Stimulated activated CD8-positive, alpha-beta memory T cell treated with anti-CD3 and anti-CD28 coated beads, Interleukin-12 subunit alpha, Interleukin-12 subunit beta, amount 100 ng/mL, for 1 hour (primary cell): Measurements from ENCODE around the gene LRP1B.

Experiments used
- DNase-seq: peaks from one replicate; pipeline ENCODE4 v3.0.0-alpha.2; 2020; ENCODE audit warnings: low read depth

LRP1B gene

DNA sequence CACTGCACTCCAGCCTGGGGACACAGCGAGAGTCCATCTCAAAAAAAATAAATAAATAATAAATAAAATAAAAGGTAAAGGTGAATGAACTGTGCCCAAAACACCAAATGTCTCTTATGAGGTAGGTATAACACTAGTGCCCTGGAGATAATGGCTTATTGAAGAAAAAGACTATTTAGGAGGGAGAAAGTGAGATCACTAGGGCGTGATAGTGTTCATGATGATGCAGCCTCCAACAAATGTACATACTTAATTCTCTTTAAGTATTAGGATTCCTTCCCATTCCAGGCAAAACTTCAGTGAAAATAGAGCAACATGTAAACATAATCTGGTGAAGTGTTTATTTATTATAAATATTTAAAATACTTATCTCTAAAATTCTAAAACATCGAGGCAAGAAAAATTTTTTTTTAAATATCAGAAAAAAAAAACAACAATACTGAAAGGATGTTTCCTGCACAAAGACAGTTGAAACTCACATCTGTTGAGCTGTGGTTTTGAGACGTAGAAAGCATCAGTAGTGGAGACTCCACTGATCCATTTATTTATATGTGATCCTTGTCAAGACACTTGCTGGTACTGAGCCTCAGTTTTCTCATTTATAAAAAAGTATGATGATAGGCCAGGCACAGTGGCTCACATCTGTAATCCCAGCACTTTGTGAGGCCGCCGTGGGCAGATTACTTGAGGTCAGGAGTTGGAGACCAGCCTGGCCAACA, 183.3 kb downstream of the LRP1B start:
- DNase-seq, result no peak

DNA sequence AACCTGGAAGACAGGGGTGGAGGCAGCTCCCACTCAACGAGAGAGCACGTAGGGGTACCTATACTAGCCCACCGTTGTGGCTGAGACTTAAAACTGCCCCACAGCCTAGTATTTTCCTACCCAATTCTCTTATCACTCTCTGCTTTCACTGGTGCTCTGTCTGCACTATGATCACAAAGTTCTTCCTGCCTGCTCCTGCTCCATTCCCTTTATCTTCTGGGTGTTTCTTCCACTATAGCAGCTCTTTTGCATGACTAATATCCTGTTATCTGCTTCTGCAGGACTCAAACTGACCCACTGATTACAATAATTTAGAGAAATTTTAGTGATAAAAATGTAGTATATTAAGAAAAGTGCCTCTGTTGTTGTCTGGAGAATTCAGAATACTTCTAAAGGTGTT, 184.8 kb downstream of the LRP1B start:
- DNase-seq, result no peak

DNA sequence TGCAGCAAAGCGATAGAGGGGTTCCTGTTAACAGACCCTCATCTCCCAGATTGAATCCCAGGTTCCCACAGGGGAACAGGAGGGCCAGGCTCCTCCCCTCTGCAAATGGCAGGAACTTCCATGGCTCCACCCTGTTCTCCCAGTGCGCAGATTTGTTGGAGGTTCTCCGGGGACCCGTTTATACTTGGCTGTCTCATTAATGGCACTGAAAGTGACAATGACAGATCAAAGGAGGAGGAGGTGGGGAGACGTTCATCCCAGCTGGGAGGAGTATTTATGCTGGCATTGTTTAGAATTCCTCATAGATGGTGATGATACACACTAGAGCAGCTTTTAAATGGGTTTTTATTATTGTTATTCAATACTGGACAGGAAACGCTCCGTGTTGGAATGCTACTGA, 186.9 kb downstream of the LRP1B start:
- DNase-seq, result no peak

DNA sequence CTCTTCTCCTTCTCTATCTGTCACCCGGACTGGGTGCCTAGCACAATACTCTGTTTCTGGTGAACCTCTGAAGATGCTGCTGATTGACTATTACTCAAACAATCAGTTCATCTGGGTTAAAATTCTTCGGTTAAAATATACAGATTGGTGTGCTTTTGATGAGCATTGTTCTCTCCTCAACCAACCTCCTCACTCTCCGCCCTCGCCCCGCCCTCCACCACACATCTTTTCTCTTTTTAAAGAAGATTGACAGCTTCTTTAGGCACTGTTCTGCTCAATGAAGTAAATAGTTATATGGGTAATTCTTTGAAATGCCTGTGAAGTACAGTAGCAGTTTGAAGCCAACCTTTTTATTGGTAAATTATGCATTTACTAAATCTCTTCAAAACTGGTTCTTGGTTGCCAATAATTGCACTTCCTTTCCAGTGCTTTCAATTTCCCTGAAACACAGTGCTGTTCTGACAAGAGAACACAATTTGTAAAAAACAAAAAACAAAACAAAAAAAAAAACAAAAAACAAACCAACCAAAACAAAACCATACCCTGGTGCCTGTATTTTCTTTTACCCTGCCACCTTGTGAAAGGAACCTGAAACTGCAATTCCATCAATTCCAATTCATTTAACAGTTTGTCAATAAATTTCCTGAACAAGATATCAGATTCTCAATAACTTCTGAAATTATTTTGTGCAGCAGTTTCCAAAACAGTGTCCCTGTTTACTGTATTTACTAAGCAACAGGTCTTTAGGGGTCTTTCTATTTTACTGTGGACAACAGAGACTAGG, 188.6 kb downstream of the LRP1B start:
- DNase-seq, result no peak

DNA sequence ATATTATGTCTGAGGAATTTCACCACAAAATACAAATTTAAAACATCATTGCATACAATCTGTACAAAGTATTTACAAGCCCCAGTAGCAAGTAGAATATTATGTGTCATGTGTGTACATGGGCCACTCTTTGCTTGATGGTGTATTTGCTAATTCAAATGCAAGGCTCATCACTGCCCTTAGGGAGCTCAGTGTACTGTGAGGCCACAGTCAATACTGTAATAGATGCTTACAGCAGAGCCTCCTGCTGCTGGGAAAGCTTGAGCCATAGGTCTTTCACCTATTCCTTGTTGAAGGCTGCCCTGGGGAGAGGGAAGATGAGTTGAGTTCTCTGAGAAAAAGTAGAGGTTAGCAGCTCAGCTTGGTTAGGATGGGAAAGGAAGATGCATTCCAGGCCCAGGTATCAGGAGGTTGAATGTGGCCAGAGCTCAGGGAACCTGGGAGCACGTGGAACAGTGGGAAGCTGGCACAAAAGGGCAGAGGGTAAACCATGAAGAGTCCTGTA, 189.6 kb downstream of the LRP1B start:
- DNase-seq, result no peak

DNA sequence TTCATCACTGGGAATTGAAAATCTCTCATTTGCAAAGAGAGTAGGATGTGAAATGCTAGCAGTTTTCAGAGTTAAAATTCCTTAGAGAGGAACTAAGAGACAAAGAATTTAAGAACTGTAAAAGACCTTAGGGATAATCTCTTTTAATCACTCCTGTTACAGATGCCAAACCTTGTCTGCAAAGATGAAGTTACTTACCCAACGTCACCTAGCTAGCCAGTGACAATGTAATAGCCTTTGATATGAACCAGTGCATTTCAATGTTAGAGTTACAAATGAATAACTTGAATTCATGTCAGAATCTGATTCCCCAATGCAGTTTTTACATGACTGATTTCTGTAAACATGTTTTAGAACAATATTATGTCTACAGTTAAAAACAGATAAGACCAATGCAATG, 190.1 kb downstream of the LRP1B start:
- no peak for DNase-seq

DNA sequence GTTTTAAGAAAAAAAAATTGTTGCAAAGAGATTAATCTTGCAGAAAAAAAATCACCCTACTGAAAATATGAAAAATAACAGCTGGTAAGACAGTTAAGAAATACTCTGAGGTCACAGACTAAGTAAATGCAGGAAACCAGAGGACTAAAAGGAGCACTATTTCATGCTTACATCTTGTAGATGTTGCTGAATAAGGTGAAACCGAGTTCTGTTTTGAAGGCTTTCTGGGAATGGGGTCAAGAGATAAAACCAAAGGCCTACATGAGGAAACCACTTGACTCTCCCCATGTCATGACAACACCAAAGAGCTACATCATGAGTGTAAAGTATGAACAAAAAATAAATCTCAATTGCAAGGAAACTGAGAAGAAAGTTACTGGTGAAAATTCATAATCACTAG, 197.6 kb downstream of the LRP1B start:
- no peak for DNase-seq

DNA sequence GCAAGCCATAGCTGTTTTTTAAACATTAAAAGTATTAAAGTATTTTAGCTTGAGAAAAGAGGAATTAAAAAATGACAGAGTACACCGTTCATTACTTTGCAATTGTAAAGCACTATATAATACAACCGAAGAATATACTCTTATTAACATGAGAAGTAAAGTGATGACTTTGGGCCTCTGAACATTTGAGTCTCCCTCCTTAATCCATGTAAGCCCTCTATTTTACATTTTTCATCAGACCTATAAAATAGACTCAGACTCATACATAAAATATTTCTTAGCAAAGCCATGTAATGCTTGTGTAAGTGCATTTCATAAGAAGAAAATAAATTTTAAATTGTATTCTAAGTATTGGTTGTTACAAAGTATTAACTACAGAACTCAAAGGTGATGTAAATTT, 198.6 kb downstream of the LRP1B start:
- no peak for DNase-seq

DNA sequence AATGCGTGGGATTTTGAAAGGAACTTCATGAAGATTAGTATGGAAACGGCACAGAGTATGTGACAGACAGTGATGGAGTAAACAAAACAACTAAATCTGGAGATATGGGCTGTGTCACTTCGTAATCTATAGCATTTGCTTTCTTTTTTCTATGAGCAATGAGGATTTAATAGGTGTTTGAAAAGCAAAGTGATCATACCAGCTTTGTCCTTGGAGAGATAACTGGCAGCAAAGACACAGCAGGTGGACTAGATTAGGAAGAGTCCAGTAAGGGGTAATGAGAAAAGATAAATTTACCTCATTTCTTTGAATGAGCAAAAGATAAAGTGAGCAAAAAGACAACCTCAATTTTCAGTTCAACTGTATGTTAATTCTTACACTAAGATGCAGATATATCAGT, 199.0 kb downstream of the LRP1B start:
- DNase-seq, result no peak

DNA sequence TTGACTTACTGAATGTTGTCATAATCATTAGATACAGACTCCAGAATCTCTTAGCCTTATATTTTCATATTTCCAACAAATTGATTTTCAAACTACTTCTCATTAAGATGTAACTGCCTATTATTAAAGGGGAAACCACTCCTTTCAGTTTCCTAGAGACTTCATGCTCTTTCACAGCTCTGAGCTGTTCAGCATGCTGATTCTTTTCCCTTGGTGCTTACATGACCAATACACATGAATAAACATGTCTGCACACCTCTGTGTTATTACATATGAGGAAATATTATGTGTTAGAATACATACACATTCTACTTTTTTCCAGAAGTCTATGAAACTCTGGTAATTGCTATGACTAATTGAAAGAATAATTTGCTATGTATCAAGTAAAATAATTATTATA, 200.0 kb downstream of the LRP1B start:
- no peak for DNase-seq

DNA sequence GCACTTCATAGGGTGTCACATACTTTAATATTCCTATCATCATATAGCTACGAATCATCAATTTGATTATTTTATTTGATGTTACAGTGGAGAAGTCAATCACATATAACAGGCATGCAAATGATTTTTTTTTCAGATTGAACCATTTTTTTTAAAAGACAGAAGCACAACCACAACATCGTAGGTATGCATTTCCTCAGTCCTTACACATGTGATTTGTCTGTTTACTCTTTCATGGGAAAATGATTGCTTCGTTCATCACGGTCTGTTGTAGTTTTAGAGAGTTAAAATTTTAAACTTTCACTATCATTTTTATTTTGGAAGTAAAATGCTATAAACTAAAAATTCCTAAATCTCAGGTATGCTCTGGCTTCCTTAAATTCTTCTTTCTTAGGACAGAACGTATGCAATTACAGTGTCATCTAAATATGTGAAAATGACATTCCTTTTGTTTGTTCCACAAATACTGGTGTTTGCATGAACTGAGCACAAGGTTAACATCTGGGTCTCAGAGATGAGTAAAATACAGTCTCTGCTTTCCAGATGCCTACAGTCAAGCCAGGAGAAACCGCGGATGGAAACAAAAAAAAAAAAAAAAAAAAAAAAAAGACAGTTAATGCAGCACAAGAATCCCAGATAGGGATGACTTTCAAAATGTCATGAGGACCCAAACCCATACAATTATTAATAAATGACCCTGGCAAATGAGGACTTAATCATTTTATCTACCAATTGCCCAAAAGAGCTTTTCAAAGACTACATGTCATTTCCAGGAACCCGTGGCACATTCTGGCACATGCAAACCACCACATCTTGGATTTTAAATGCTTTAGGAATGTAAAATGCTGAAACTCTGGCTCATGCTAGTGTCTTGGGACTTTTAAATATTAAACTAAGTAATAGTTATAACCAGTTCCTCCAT, 201.2 kb downstream of the LRP1B start:
- no peak for DNase-seq

DNA sequence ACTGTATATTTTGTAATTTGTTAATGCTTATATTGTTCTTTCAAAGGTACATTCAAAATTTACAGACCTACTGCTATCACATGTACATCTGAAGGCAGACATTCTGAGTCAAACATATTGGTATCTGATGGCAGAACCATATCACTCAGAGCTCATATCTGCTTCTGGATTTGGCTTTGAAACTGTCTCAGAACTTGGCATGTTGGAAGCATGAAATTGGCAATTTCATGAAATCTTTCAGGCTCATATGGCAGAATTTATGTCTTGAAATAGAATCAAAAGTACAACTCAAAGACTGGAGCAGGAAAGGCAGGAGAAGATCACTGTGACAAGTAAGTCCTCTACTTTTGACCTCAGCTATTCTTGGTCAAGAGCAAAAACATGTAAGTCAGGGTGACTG, 202.3 kb downstream of the LRP1B start:
- no peak for DNase-seq

DNA sequence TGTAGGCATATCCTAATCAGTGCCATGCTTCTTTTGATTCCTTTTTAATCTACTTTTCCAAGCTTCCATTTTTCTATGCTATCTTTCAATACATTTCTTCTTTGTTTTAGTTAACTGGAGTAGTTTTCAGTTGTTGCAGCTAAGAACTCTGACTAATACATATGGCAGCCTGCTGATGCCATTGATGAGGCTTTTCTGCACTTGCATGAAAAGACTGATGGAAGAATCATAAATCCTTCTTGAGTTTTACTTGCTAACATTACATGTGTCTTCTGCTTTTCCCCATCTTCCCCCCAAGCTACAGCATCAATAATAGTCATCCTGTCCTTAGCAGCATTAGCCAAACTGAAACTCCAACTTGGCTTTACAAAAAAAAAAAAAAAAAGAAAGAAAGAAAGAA, 203.3 kb downstream of the LRP1B start:
- DNase-seq, result no peak

DNA sequence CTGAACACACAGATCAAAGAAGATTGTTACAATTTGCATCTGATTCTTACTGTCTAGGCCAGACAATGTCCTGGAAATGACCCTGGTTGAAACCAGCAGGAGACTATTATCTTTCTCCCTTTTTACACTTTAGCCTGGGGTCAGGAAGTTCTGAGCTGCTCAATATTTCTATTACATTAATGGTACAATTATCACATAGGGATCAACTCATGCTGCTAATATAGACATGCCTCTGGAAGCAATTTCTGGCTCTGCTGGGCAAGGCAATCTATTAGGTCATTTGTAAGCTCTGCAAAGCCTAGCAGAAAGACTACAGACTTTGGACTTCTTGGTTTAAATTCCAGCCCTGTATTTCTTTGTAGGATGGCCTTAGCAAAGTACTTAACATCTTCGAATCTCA, 205.3 kb downstream of the LRP1B start:
- DNase-seq, result no peak

DNA sequence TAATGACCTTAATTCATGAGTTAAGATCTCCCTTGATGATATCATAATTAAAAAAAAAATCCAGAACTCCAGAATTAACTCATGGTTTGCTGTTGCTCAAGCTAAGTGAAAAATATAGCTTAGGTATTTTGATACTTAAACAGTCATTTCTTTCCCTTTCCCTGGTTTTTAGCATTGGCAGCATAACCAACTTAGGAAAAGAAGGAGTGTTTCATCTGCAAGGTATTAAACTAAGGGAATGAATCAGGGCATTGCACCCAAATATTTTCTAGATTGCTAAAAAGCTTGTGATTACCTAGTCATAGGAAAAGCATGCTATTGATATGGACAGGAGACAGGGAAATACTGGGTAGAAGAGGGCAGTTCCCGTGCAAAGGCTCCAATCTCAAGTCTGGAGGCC, 207.2 kb downstream of the LRP1B start:
- DNase-seq, result no peak

DNA sequence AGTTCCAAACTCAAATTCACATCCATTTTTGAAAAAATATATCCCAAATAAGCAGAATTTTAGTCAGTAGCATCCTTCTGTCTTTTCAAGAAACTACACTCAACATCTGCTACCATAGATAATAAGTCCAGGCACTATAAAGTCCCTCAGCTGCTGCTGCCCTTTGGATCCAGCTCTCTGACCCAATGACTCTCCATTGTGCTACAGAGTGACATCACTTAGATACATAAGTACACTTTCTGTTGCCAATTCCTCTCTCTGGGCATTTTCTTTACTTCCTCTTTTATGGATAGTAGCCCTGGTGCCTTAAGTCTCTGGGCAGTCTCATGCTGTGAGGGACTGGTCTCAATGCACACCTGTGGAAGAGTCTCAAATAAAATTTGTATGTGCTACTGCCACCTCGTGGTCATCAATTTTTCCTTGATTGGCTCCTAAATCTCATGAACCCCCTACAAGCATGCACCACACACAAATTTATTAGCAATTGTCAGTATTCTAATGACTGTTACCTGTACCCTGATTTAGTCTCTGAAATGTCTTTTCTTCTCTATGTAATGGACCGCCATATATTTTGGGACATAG, 219.2 kb downstream of the LRP1B start:
- DNase-seq, result no peak

DNA sequence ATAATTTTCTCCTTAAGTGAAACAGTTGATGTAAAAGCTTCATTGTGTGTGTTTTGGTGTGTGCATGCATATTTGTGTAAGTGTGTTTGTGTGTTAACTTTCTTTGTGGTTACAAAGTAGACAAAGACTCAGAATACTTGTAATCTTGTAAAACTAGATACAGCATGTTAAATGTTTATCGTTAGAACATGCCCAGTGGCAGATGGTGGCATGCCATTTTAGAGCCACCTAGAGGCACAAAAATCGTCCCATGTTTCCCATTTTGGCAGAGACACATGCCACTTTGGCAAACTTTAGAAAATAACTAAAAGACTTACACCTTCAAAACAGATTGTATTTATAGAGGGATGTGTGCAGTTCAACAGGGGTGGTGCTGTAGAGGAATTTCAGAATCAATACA, 224.1 kb downstream of the LRP1B start:
- no peak for DNase-seq

DNA sequence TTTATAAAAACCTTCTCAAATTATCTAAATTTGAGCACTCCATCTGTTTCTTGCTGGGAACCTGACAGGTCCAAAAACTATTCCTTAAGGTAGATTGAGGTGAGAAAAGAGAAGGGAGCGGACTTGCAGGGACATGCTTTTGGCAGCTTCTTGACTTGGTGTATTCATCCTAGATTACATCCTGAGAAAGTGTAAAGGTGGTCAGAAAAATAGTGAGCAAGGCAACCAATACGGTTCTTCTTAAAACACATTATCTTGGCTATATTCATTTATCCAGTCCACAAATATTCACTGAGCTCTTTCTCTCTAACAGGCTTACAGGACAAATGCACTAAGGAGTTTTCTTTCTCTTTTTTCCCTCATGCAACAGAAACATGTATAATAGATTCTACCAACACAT, 230.0 kb downstream of the LRP1B start:
- no peak for DNase-seq

DNA sequence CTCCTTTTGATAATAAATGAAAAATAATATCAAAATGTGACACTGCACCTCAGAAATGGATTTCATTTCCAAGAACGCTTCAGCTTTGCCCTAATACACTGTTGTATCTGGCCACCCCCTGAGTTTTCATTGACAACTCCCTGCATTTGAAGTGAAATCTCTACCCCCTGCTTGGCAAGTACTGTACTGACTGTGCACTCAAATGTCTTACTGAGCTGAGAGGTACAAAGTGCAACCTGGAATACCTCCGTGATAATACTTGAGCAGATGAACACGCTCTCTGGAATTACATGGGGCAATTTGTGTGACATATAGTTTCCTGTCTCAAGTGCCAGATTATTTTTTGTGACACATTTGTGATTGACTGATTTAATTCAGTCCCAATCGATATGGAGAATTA, 231.1 kb downstream of the LRP1B start:
- no peak for DNase-seq

DNA sequence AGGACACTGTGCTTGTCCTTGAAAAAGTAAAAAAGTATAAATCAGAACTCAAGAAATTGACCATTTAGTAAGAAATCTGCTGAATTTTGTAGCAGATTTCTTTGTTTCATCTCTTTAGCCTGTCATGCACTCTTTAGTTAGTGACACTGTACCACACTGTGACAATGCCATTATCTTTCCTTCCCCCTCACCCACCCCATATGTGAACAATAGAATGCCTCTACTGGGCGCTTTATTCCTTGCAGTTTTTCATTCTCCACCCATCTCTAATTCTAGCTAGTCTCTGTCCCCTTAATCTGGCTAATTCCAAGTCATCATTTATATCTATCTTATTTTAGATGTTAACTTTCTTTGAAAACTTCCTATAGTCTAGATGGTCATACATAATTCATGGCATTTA, 241.0 kb downstream of the LRP1B start:
- no peak for DNase-seq

DNA sequence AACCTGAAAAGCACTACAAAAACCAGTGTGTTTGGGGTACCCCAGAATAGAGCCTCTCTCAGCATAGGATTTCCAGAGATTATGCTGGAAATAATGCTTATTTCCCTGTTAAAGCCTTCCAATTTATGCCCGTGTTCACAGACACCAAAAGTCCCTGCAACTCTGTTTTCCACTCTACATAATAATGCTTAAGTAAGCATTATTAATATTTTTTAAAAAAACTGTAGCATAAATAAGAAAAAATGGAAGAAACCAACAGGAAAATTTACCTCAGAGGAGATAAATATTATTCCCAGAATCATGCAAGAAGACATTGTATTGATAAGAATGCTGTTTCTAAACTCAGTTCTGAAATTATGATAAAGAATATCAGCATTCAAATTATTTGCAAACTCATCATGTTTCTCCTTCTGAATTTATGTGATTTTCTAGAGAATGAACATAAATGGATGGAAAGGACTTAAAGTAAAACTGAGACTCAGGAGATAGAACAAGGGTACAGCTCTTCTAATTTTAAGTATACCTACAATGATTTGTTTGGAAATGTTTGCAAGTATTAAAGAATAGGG, 241.7 kb downstream of the LRP1B start:
- DNase-seq, result no peak

DNA sequence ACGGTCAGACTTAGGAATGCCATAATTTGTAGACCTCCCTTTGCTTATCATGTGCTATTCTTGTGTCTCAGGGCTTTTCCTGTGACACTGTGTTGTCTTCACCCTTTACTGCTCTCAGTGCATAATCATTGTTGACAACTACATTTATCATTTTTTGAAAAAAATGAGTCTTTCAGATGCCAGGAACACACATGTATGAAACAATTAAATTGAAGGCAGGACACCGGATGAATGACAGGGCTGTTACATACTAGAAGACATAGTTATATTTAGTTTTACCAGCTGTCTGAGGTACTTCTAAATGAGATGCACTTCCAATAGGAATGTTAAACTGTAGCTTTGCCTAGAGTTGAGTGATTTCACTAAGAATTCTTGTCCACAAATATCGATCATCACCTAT, 243.5 kb downstream of the LRP1B start:
- no peak for DNase-seq
